Inflammatory macrophage treated with lipopolysaccharide for 4 hours (primary cell): ENCODE data around the gene POU6F2.
"Not testable (repeated sequence)": the region's sequence is repeated elsewhere in the genome, so short reads cannot be mapped to it uniquely, and the experiment has no call there.

Source experiments
- DNase-seq: peaks from one replicate; pipeline ENCODE4 v3.0.0-alpha.2; 2020

The POU6F2 gene

GRCh38 chr7:39312254-39312989 lies 334.7 kb downstream of the POU6F2 start:
- no peak for DNase-seq

- no peak for DNase-seq
Measured at GRCh38 chr7:39313376-39313775, 335.7 kb downstream of the POU6F2 start.

- no peak for DNase-seq
Measured at GRCh38 chr7:39313974-39314373, 336.3 kb downstream of the POU6F2 start.

GRCh38 chr7:39317107-39317506 lies 339.4 kb downstream of the POU6F2 start:
- no peak for DNase-seq

GRCh38 chr7:39317896-39318295 lies 340.2 kb downstream of the POU6F2 start:
- no peak for DNase-seq

- no peak for DNase-seq
Measured at GRCh38 chr7:39321245-39321644, 343.5 kb downstream of the POU6F2 start.

GRCh38 chr7:39321909-39322498 lies 344.3 kb downstream of the POU6F2 start:
- DNase-seq = no peak

- no peak for DNase-seq
Measured at GRCh38 chr7:39324139-39324760, 346.5 kb downstream of the POU6F2 start.

GRCh38 chr7:39331607-39332006 lies 353.9 kb downstream of the POU6F2 start:
- DNase-seq = not testable (repeated sequence)

GRCh38 chr7:39332142-39332541 lies 354.4 kb downstream of the POU6F2 start:
- no peak for DNase-seq

GRCh38 chr7:39333701-39334100 lies 356.0 kb downstream of the POU6F2 start:
- DNase-seq = no peak

GRCh38 chr7:39336442-39336841 lies 358.7 kb downstream of the POU6F2 start:
- DNase-seq = no peak

- DNase-seq = no peak
Measured at GRCh38 chr7:39338716-39339115, 361.0 kb downstream of the POU6F2 start.

- no peak for DNase-seq
Measured at GRCh38 chr7:39339591-39339990, 361.9 kb downstream of the POU6F2 start.

GRCh38 chr7:39341083-39341482 lies 363.4 kb downstream of the POU6F2 start:
- DNase-seq = no peak

- no peak for DNase-seq
Measured at GRCh38 chr7:39342763-39343162, 365.1 kb downstream of the POU6F2 start.

GRCh38 chr7:39349452-39350123 lies 371.9 kb downstream of the POU6F2 start:
- DNase-seq = no peak

- no peak for DNase-seq
Measured at GRCh38 chr7:39353615-39354376, 376.1 kb downstream of the POU6F2 start.

- no peak for DNase-seq
Measured at GRCh38 chr7:39355664-39356063, 378.0 kb downstream of the POU6F2 start.

GRCh38 chr7:39356172-39356925 lies 378.6 kb downstream of the POU6F2 start:
- no peak for DNase-seq

- no peak for DNase-seq
Measured at GRCh38 chr7:39357648-39358047, 379.9 kb downstream of the POU6F2 start.

- no peak for DNase-seq
Measured at GRCh38 chr7:39360038-39360437, 382.3 kb downstream of the POU6F2 start.
